ENCODE results near the gene METAP1D.

METAP1D gene

GRCh38 chr2:172009823-172010222, 10.1 kb downstream of the METAP1D start:
- DNase-seq (ENCODE audit: low read depth), result no peak
- no peak overlapping the region for H3K4me3 ChIP-seq (ENCODE audit: low read length)
- TF ChIP-seq CTCF (conservative IDR thresholded peaks at IDR 0.05; ENCODE audit: low read depth, low read length), result no peak

- no peak for TF ChIP-seq CTCF (conservative IDR thresholded peaks at IDR 0.05; ENCODE audit: low read depth, low read length)
- DNase-seq (ENCODE audit: low read depth), result no peak
- H3K4me3 ChIP-seq (ENCODE audit: low read length), result no peak overlapping the region
Observed at GRCh38 chr2:172011812-172012575, 12.2 kb downstream of the METAP1D start.

- TF ChIP-seq CTCF (conservative IDR thresholded peaks at IDR 0.05; ENCODE audit: low read depth, low read length), result no peak
- DNase-seq (ENCODE audit: low read depth), result no peak
- no peak overlapping the region for H3K4me3 ChIP-seq (ENCODE audit: low read length)
Observed at GRCh38 chr2:172012677-172013391, 13.1 kb downstream of the METAP1D start.

- DNase-seq (ENCODE audit: low read depth), result no peak
- TF ChIP-seq CTCF (conservative IDR thresholded peaks at IDR 0.05; ENCODE audit: low read depth, low read length), result no peak
- H3K4me3 ChIP-seq (ENCODE audit: low read length), result no peak overlapping the region
Observed at GRCh38 chr2:172013396-172013795, 13.6 kb downstream of the METAP1D start.

- no peak for DNase-seq (ENCODE audit: low read depth)
- no peak overlapping the region for H3K4me3 ChIP-seq (ENCODE audit: low read length)
- no peak for TF ChIP-seq CTCF (conservative IDR thresholded peaks at IDR 0.05; ENCODE audit: low read depth, low read length)
Observed at GRCh38 chr2:172021074-172021931, 21.6 kb downstream of the METAP1D start.

- no peak overlapping the region for H3K4me3 ChIP-seq (ENCODE audit: low read length)
- no peak for DNase-seq (ENCODE audit: low read depth)
- no peak for TF ChIP-seq CTCF (conservative IDR thresholded peaks at IDR 0.05; ENCODE audit: low read depth, low read length)
Observed at GRCh38 chr2:172021955-172022354, 22.2 kb downstream of the METAP1D start.
